ENCODE data around the gene TFPT.

The TFPT gene

DNA sequence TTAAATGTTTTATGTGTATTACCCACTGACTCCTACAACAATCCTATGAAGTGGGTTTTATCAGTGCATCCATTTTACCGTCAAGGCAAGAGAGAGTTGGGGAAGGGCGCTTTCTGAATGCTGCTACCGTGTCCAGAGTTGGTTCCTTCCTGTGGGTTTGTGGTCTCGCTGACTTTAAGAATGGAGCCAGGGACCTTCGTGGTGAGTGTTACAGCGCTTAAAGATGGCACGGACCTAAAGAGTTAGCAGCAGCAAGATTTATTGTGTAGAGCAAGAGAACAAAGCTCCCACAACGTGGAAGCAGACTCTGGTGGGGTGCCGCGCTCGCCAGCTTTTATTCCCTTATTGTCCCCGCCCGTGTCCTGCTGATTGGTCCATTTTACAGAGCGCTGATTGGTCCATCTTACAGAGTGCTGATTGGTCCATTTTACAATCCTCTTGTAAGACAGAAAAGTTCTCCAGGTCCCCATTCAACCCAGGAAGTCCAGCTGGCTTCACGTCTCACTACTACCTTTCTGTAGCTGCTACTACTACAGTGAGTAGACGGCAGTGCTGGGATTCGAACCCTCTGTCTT is 20.9 kb downstream of the TFPT start:
- Histone ChIP-seq H3K9ac (ENCODE audit: low read depth, low read length) (no peak overlapping the region), H3K9me3 (ENCODE audit: control insufficient read depth, insufficient read depth, low read length) (no peaks in the 10 kb centered on the region), H3K36me3 (ENCODE audit: control insufficient read depth, insufficient read depth, low read length) (no peaks in the 10 kb centered on the region), H3K27me3 (ENCODE audit: control insufficient read depth, insufficient read depth, low read length) (peaks cover 26% of the 10 kb centered on the region), H3K4me3 (ENCODE audit: low read depth, low read length) (peak overlapping the region; percentile 6), H3K4me1 (ENCODE audit: control insufficient read depth, insufficient read depth, low read length) (no peaks in the 10 kb centered on the region)

DNA sequence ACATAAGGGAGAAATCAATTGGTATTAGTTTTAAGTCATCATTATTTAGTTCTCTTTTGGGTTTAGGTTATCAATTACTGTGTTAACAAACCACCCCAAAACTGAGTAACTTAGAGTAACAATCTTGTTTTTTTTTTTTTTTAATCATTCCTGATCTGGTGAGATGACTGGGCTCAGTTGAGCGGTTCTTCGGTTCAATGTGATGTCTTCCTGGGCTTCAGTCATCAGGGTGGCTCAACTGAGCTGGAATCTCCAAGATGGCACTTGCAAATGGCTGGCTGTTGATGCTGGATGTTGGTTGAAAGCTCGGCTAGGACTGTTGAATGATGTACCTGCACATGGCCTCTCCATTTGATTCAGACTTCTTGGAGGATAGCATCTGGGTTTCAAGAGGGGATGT is 31.0 kb downstream of the TFPT start:
- Histone ChIP-seq H3K27me3 (ENCODE audit: control insufficient read depth, insufficient read depth, low read length) (no peaks in the 10 kb centered on the region), H3K9me3 (ENCODE audit: control insufficient read depth, insufficient read depth, low read length) (no peaks in the 10 kb centered on the region), H3K4me3 (ENCODE audit: low read depth, low read length) (no peak overlapping the region), H3K36me3 (ENCODE audit: control insufficient read depth, insufficient read depth, low read length) (no peaks in the 10 kb centered on the region), H3K4me1 (ENCODE audit: control insufficient read depth, insufficient read depth, low read length) (no peaks in the 10 kb centered on the region), H3K9ac (ENCODE audit: low read depth, low read length) (no peak overlapping the region)

- Histone ChIP-seq H3K9me3 (ENCODE audit: control insufficient read depth, insufficient read depth, low read length) (no peaks in the 10 kb centered on the region), H3K27me3 (ENCODE audit: control insufficient read depth, insufficient read depth, low read length) (no peaks in the 10 kb centered on the region), H3K36me3 (ENCODE audit: control insufficient read depth, insufficient read depth, low read length) (no peaks in the 10 kb centered on the region), H3K4me3 (ENCODE audit: low read depth, low read length) (no peak within 1 kb of the TSS), H3K9ac (ENCODE audit: low read depth, low read length) (no peak within 1 kb of the TSS), H3K4me1 (ENCODE audit: control insufficient read depth, insufficient read depth, low read length) (no peaks in the 10 kb centered on the region)
Observed at GRCh38 chr19:54081032-54081431, 34.4 kb downstream of the TFPT start, which contains the start of gene TARM1. TSS of gene TARM1 (minus strand) at chr19:54081365. CDS start at chr19:54081340, 25 bp downstream.

- Histone ChIP-seq H3K4me3 (ENCODE audit: low read depth, low read length) (no peak overlapping the region), H3K4me1 (ENCODE audit: control insufficient read depth, insufficient read depth, low read length) (no peaks in the 10 kb centered on the region), H3K9ac (ENCODE audit: low read depth, low read length) (no peak overlapping the region), H3K36me3 (ENCODE audit: control insufficient read depth, insufficient read depth, low read length) (no peaks in the 10 kb centered on the region), H3K27me3 (ENCODE audit: control insufficient read depth, insufficient read depth, low read length) (no peaks in the 10 kb centered on the region), H3K9me3 (ENCODE audit: control insufficient read depth, insufficient read depth, low read length) (no peaks in the 10 kb centered on the region)
Observed at GRCh38 chr19:54077334-54077733, 38.1 kb downstream of the TFPT start.

DNA sequence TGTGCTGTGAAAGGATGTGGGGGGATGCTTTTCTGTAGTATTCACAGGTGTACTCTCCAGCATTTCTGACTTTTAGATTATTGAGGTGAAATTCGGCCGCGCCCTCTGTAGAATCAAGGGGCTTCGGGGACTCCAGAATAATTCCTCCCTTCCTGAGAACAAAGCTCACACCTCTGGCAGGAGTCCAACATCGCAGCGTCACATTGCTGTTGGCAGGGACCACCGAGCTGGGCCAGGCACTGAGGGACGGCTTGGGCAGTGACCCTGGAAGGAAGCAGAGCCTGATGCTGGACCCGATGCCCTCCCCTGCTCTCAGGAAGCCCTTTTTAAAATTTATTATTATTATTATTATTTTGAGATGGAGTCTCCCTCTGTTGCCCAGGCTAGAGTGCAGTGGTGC is 40.6 kb downstream of the TFPT start:
- Histone ChIP-seq H3K4me3 (ENCODE audit: low read depth, low read length) (no peak overlapping the region), H3K9me3 (ENCODE audit: control insufficient read depth, insufficient read depth, low read length) (no peaks in the 10 kb centered on the region), H3K36me3 (ENCODE audit: control insufficient read depth, insufficient read depth, low read length) (no peaks in the 10 kb centered on the region), H3K4me1 (ENCODE audit: control insufficient read depth, insufficient read depth, low read length) (no peaks in the 10 kb centered on the region), H3K9ac (ENCODE audit: low read depth, low read length) (no peak overlapping the region), H3K27me3 (ENCODE audit: control insufficient read depth, insufficient read depth, low read length) (no peaks in the 10 kb centered on the region)

- H3K4me3 ChIP-seq (ENCODE audit: low read depth, low read length) = no peak overlapping the region
- no peaks in the 10 kb centered on the region for H3K4me1 ChIP-seq (ENCODE audit: control insufficient read depth, insufficient read depth, low read length)
- H3K9me3 ChIP-seq (ENCODE audit: control insufficient read depth, insufficient read depth, low read length) = no peaks in the 10 kb centered on the region
- no peaks in the 10 kb centered on the region for H3K36me3 ChIP-seq (ENCODE audit: control insufficient read depth, insufficient read depth, low read length)
- H3K27me3 ChIP-seq (ENCODE audit: control insufficient read depth, insufficient read depth, low read length) = no peaks in the 10 kb centered on the region
- no peak overlapping the region for H3K9ac ChIP-seq (ENCODE audit: low read depth, low read length)
Observed at GRCh38 chr19:54073829-54074228, 41.6 kb downstream of the TFPT start.

DNA sequence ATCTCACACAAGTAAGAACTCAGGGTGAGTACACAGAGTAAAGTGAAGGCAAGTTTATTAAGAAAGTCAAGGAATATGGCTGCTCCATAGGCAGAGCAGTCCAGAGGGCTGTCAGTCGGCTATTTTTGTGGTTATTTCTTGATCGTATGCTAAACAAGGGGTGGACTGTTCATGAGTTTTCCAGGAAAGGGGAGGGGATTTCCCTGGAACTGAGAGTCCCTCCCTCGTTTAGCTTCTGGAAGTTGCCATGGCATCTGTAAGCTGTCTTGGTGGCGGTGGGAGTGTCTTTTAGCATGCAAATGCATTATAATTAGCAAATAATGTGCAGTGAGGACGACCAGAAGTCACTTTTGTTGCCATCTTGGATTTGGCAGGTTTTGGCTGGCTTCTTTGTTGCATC is 46.0 kb downstream of the TFPT start:
- no peaks in the 10 kb centered on the region for H3K4me1 ChIP-seq (ENCODE audit: control insufficient read depth, insufficient read depth, low read length)
- H3K36me3 ChIP-seq (ENCODE audit: control insufficient read depth, insufficient read depth, low read length) = no peaks in the 10 kb centered on the region
- no peak overlapping the region for H3K4me3 ChIP-seq (ENCODE audit: low read depth, low read length)
- H3K9me3 ChIP-seq (ENCODE audit: control insufficient read depth, insufficient read depth, low read length) = no peaks in the 10 kb centered on the region
- no peak overlapping the region for H3K9ac ChIP-seq (ENCODE audit: low read depth, low read length)
- H3K27me3 ChIP-seq (ENCODE audit: control insufficient read depth, insufficient read depth, low read length) = no peaks in the 10 kb centered on the region

GRCh38 chr19:54063350-54064116 is 51.9 kb downstream of the TFPT start, which contains the start of gene VSTM1:
TSS of gene VSTM1 (minus strand) at chr19:54063897. CDS start at chr19:54063777, 120 bp downstream.
- H3K27me3 ChIP-seq (ENCODE audit: control insufficient read depth, insufficient read depth, low read length) = no peaks in the 10 kb centered on the region
- no peak within 1 kb of the TSS for H3K9ac ChIP-seq (ENCODE audit: low read depth, low read length)
- H3K4me3 ChIP-seq (ENCODE audit: low read depth, low read length) = no peak within 1 kb of the TSS
- H3K9me3 ChIP-seq (ENCODE audit: control insufficient read depth, insufficient read depth, low read length) = no peaks in the 10 kb centered on the region
- no peaks in the 10 kb centered on the region for H3K36me3 ChIP-seq (ENCODE audit: control insufficient read depth, insufficient read depth, low read length)
- H3K4me1 ChIP-seq (ENCODE audit: control insufficient read depth, insufficient read depth, low read length) = no peaks in the 10 kb centered on the region

DNA sequence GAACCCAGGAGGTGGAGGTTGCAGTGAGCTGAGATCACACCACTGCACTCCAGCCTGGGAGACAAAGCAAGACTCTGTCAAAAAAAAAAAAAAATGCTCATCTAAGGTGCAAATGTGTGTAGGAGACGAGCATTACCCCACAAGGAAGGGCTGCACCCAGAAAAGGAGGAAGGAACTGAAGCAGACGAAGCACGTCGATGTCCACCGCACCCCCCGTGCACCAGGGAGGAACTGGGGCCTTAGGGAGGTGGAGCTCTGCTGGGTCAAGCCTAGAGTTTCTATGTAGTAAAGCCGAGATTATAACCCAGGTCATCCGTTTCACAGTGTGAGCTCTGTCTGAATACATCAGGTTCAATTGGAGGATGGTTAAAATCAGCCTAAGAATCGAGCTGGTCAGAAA is 52.8 kb downstream of the TFPT start:
- H3K4me3 ChIP-seq (ENCODE audit: low read depth, low read length) = no peak overlapping the region
- no peaks in the 10 kb centered on the region for H3K27me3 ChIP-seq (ENCODE audit: control insufficient read depth, insufficient read depth, low read length)
- H3K9ac ChIP-seq (ENCODE audit: low read depth, low read length) = no peak overlapping the region
- H3K4me1 ChIP-seq (ENCODE audit: control insufficient read depth, insufficient read depth, low read length) = no peaks in the 10 kb centered on the region
- no peaks in the 10 kb centered on the region for H3K36me3 ChIP-seq (ENCODE audit: control insufficient read depth, insufficient read depth, low read length)
- no peaks in the 10 kb centered on the region for H3K9me3 ChIP-seq (ENCODE audit: control insufficient read depth, insufficient read depth, low read length)

All from iPS-15b (cell line).